HepG2 (cell line): ENCODE measurements around the gene FXYD5. TPM values are rescaled to one million over a fixed set of nuclear protein-coding genes. Genes with fewer than 3 reads are reported as not detected.

Experiments used
- ATAC-seq: fragments of 200-7000 bp; cut with Tn5 transposase; 3 replicates; pipeline ENCODE4 v1.9.1; 2020; ENCODE audit warnings: mild to moderate bottlenecking, moderate library complexity
- BruUV-seq: library from RNA; stranded (reverse); fragments of 400-500 nt; replicated peaks from 2 replicates; lab custom pipeline; 2021; lab: Mats Ljungman, UMichigan
- CTCF ChIA-PET: fragments of 300-600 bp; formaldehyde crosslinking; extraction: SDS; loops from one replicate; lab custom pipeline; 2021; ENCODE audit warnings: low total read pairs, inconsistent platforms, low intra/inter-chr PET ratio; lab: Yijun Ruan, JAX
- POLR2A ChIA-PET: fragments of 350-600 bp; sonication (Branson Sonifier 250); formaldehyde crosslinking; loops from one replicate; lab custom pipeline; 2020; ENCODE audit warnings: antibody characterized with exemption, inconsistent platforms; lab: Yijun Ruan, JAX
- DNase-seq: peaks from one replicate; pipeline ENCODE4 v3.0.0-alpha.2; 2015; ENCODE audit warnings: low spot score
- FAIRE-seq: peaks from 3 replicates; lab custom pipeline; 2011; peaks lifted over from hg19 to GRCh38; lab: Jason Lieb, UNC
- H2AFZ ChIP-seq: one replicate; pipeline ENCODE4 v1.6.1; 2011; ENCODE audit warnings: low read length, inconsistent platforms
- H3K27ac ChIP-seq: fragments of 300-600 bp; 3 replicates; pipeline ENCODE4 v1.8.0; 2011; ENCODE audit warnings: mixed run types, mild to moderate bottlenecking, mixed read lengths, low read length, inconsistent platforms; ENCODE audit not compliant: insufficient read depth; ENCODE audit errors: extremely low read length
- H3K27me3 ChIP-seq, 2 experiments: fragments of 200-600 bp in 1 of 2; 2 replicates in 1 of 2; 3 replicates in 1 of 2; pipeline versions ENCODE4 v1.6.0 to v1.8.0; 2011; ENCODE audit warnings: low read length in 2 of 2, mild to moderate bottlenecking in 2 of 2, moderate library complexity in 2 of 2, inconsistent platforms in 1 of 2; ENCODE audit not compliant: insufficient read depth in 2 of 2, control insufficient read depth in 1 of 2
- H3K36me3 ChIP-seq, 2 experiments: fragments of 200-600 bp in 1 of 2; replicated peaks in 1 of 2; 2 replicates in 1 of 2; 3 replicates in 1 of 2; pipeline versions ENCODE4 v1.5.1 to v1.8.0; 2011; ENCODE audit warnings: low read length in 2 of 2, inconsistent platforms in 1 of 2; ENCODE audit not compliant: insufficient read depth in 2 of 2, control insufficient read depth in 1 of 2
- H3K4me1 ChIP-seq: 2 replicates; pipeline ENCODE4 v1.5.1; 2012; ENCODE audit warnings: low read length, inconsistent platforms; ENCODE audit not compliant: insufficient read depth
- H3K4me2 ChIP-seq: 2 replicates; pipeline ENCODE4 v1.6.0; 2011; ENCODE audit warnings: low read depth, low read length, inconsistent platforms
- H3K4me3 ChIP-seq, 3 experiments: fragments of 200-600 bp in 1 of 3; sonication (generic), shearing (Covaris generic) in 1 of 3; replicated peaks in 1 of 3; 2 replicates each; pipeline ENCODE4 v1.5.1; 2011 to 2016; ENCODE audit warnings: low read length in 3 of 3, inconsistent platforms in 2 of 3, low read depth in 2 of 3, mild to moderate bottlenecking in 2 of 3, control low read depth in 1 of 3, mixed read lengths in 1 of 3; ENCODE audit not compliant: insufficient read depth in 1 of 3
- H3K79me2 ChIP-seq: one replicate; pipeline ENCODE4 v1.6.1; 2011; ENCODE audit warnings: low read length, inconsistent platforms; ENCODE audit not compliant: insufficient read depth
- H3K9ac ChIP-seq: 2 replicates; pipeline ENCODE4 v1.6.0; 2011; ENCODE audit warnings: mild to moderate bottlenecking, low read depth, low read length, inconsistent platforms; ENCODE audit not compliant: insufficient read depth
- H3K9me3 ChIP-seq: 2 replicates; pipeline ENCODE4 v1.5.1; 2012; ENCODE audit warnings: mild to moderate bottlenecking, low read length
- H4K20me1 ChIP-seq: 2 replicates; pipeline ENCODE4 v1.6.0; 2011; ENCODE audit warnings: inconsistent platforms, mild to moderate bottlenecking, low read length, moderate library complexity; ENCODE audit not compliant: insufficient read depth
- CTCF ChIP-seq: sonication (generic); formaldehyde crosslinking; IDR thresholded peaks from 2 replicates; pipeline ENCODE4 v1.5.0; 2020; ENCODE audit warnings: mild to moderate bottlenecking, missing genetic modification reagents, moderate library complexity
- EZH2 ChIP-seq: conservative IDR thresholded peaks from 2 replicates; pipeline ENCODE4 v1.6.1; 2012; ENCODE audit warnings: mild to moderate bottlenecking, low read depth, low read length, moderate library complexity
- GABPB1 ChIP-seq: IDR thresholded peaks from 2 replicates; pipeline ENCODE4 v1.6.1; 2016; ENCODE audit warnings: mild to moderate bottlenecking, missing genetic modification reagents, moderate library complexity, missing compliant biosample characterization
- HNRNPLL ChIP-seq: fragments of 200-400 bp; formaldehyde crosslinking; IDR thresholded peaks from 2 replicates; pipeline ENCODE4 v1.6.1; 2017; ENCODE audit warnings: mild to moderate bottlenecking, low read depth, low read length; ENCODE audit not compliant: poor library complexity, severe bottlenecking
- XRCC5 ChIP-seq: fragments of 200-400 bp; formaldehyde crosslinking; optimal IDR thresholded peaks from 2 replicates; pipeline ENCODE3; 2017; ENCODE audit warnings: mild to moderate bottlenecking, low read length
- ZNF234 ChIP-seq: sonication (generic); formaldehyde crosslinking; conservative IDR thresholded peaks from 2 replicates; pipeline ENCODE4 v1.5.1; 2020; ENCODE audit warnings: mild to moderate bottlenecking, missing genetic modification reagents
- ZNF605 ChIP-seq: sonication (generic); formaldehyde crosslinking; IDR thresholded peaks from 2 replicates; pipeline ENCODE4 v1.8.0; 2022; ENCODE audit warnings: mild to moderate bottlenecking, missing genetic modification reagents
- ZNF740 ChIP-seq: sonication (generic); formaldehyde crosslinking; IDR thresholded peaks from 2 replicates; pipeline ENCODE4 v1.4.0; 2020; ENCODE audit warnings: missing genetic modification reagents
- ZNF749 ChIP-seq: sonication (generic); formaldehyde crosslinking; IDR thresholded peaks from 2 replicates; pipeline ENCODE4 v1.8.0; 2022; ENCODE audit warnings: mild to moderate bottlenecking, missing genetic modification reagents, moderate library complexity, borderline replicate concordance
- WGBS: methylation state at CpG from one replicate; pipeline ENCODE4 v1.1.6; 2017; ENCODE audit warnings: low lambda C conversion rate; 5-methylcytosine and 5-hydroxymethylcytosine counted together
- in situ Hi-C: cut with HindIII; loops from 2 replicates; pipeline ENCODE4 v1.10.0; 2017; ENCODE audit warnings: low pct_unique_long_range_greater_than_20kb; ENCODE audit not compliant: extremely low pct_ligation_motif_present
- intact Hi-C: fragments of 100-400 bp; cut with micrococcal nuclease; formaldehyde crosslinking; loops from one replicate; pipeline ENCODE4 v1.10.0; 2022; ENCODE audit not compliant: unreplicated experiment
- polyA plus RNA-seq, 8 experiments: library from polyadenylated mRNA; depleted of rRNA in 3 of 8; stranded (reverse) in 7 of 8; unstranded in 1 of 8; fragments of >200 nt; fragmentation: Illumina TruSeq in 4 of 8; extraction: Trizol in 4 of 8; gene quantifications; 2 replicates each; pipeline versions ENCODE4 v1.2.1 to v1.2.3, GENCODE V29; 2011 to 2016; ENCODE audit warnings: low read depth in 4 of 8, missing spikeins in 1 of 8, mixed read lengths in 1 of 8; ENCODE audit not compliant: insufficient read depth in 1 of 8
- total RNA-seq, 5 experiments: library from RNA; depleted of rRNA; stranded (reverse); fragments of >200 nt; fragmentation: Illumina TruSeq; extraction: Trizol; gene quantifications; 2 replicates each; pipeline ENCODE4 v1.2.3, GENCODE V29; 2016; ENCODE audit warnings: low read depth in 1 of 5

FXYD5 gene
- total and polyA plus RNA-seq, 2 of the 13 experiments (the other 11 are each of a cell fraction or from before 2014, with no cell fraction given): 0.65 TPM; not detected in 1

DNA sequence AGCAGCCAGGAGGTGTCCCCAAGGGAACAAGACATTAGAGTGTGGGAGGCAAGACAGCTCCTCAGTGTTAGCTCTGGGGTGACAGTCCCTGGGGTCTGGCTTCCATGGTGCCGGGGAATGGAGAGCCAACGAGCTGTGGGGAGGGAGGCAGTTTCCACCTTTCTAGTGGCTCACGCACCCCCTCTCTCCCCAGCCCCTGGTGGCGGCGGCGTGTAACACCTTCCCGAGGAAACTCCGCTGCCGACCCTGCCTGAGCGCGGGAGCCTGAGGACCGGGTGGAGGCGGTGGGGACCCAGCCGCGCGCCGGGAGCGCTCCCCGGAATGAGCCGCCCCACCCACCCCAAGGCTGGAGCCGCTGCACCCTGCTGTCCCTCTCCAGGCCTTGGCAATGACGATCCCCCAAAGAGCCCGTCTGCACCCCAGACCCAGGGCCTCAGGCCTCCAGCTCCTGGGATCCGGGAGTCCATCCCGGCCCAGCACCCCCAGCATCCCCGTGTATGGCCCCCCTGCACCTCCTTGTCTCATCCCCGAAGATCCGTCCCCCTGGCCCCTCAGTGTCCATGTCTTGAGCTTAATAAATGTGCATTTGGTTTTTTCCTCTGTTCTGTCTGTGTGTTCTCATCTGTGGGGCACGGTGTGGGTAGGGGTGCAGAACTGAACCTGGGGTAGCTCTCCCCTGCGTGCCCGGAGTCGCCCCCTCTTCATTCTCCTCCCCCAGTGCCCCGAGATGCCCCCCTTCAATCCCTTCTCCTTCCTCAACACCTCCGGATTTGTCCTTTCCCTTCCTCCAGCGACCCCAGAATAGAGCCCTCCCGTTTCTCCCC is 622 bp upstream of the FXYD5 start:
- no peak overlapping the region for H3K27ac ChIP-seq
- TF ChIP-seq ZNF605 (CRISPR knock-in tag) (no peak), HNRNPLL (peak; percentile 23), XRCC5 (peak; percentile 17), ZNF740 (CRISPR knock-in tag) (peak; percentile 86; the same call in 1 of the 2 replicates), EZH2 (peak; percentile 73; the same call in 1 of the 2 replicates), CTCF (CRISPR knock-in tag) (peak; percentile 56), ZNF234 (CRISPR knock-in tag) (0 out of 2 replicates have a peak, but pooled peaks have one; percentile 44), ZNF749 (CRISPR knock-in tag) (no peak), GABPB1 (CRISPR knock-in tag) (0 out of 2 replicates have a peak, but pooled peaks have one; percentile 15)
- no peak for DNase-seq
- no peaks in the 10 kb centered on the region for H3K36me3 ChIP-seq
- ChIA-PET CTCF (no interaction called here), POLR2A (no interaction called here)
- WGBS: 3% methylated on average over 10 of the region's 36 CpGs
- no peak overlapping the region for H2AFZ ChIP-seq
- H3K4me1 ChIP-seq: peaks cover 12% of the 10 kb centered on the region
- no peaks in the 10 kb centered on the region for H3K9me3 ChIP-seq
- 0 out of 2 replicates have a peak, but pooled peaks cover 2% of the 10 kb centered on the region for H4K20me1 ChIP-seq
- FAIRE-seq: no peak
- peaks cover 21 to 68% of the 10 kb centered on the region in 2 experiments; a peak in 4 of 5 replicates for H3K27me3 ChIP-seq
- intact Hi-C loops: no loop called here
- no TSS peak for BruUV-seq
- H3K79me2 ChIP-seq: no peaks in the 10 kb centered on the region
- in situ Hi-C loops: no loop called here
- peak overlapping the region in 1 of 3 experiments; percentile 54; a peak in 1 of 6 replicates for H3K4me3 ChIP-seq
- peak; percentile 85 for ATAC-seq
- no peak overlapping the region for H3K9ac ChIP-seq
- peak overlapping the region; percentile 45 for H3K4me2 ChIP-seq
